ENCODE data around the gene EAPP. TPM values are rescaled to one million over a fixed set of nuclear protein-coding genes. Genes with fewer than 3 reads are reported as not detected.
"Not testable (repeated sequence)": the region's sequence is repeated elsewhere in the genome, so short reads cannot be mapped to it uniquely, and the experiment has no call there.

EAPP gene
- total and polyA plus RNA-seq, 2 donors (not counting 1 experiment from before 2014, with no cell fraction given) = 54.0 to 58.0 TPM

- Histone ChIP-seq H3K9me3 (ENCODE audit: control insufficient read depth, insufficient read depth, low read depth, low read length) (no peaks in the 10 kb centered on the region), H2AFZ (ENCODE audit: low read length) (no peak overlapping the region), H3K27ac (ENCODE audit: insufficient read depth, low read length) (no peak overlapping the region), H3K4me3 (replicated peaks in 1 of 4; ENCODE audit: control extremely low read depth in 1 of 4, insufficient read depth in 1 of 4, low read depth in 3 of 4, low read length in 4 of 4) (no peak overlapping the region), H3K9ac (ENCODE audit: insufficient read depth, low read length) (no peak overlapping the region), H3K4me2 (ENCODE audit: extremely low read depth, insufficient read depth, low read length) (no peak overlapping the region), H3K36me3 (ENCODE audit: control insufficient read depth, insufficient read depth, low read length) (peaks cover 6% of the 10 kb centered on the region), H3K27me3 (ENCODE audit: control insufficient read depth, insufficient read depth, low read length) (no peaks in the 10 kb centered on the region), H3K4me1 (ENCODE audit: control insufficient read depth, extremely low read depth, insufficient read depth, low read length) (no peaks in the 10 kb centered on the region), H4K20me1 (ENCODE audit: control insufficient read depth, extremely low read depth, insufficient read depth, low read length) (no peaks in the 10 kb centered on the region), H3K79me2 (ENCODE audit: control insufficient read depth, insufficient read depth, low read length) (no peaks in the 10 kb centered on the region)
- DNase-seq (ENCODE audit: low read depth in 2 of 2) = peak in 1 of 2 donors; percentile 10
- TF ChIP-seq EZH2 (IDR thresholded peaks at IDR 0.05; ENCODE audit: low read length, missing control alignments) (no peak), CTCF (conservative IDR thresholded peaks at IDR 0.05 in 1 of 2, IDR thresholded peaks at IDR 0.05 in 1 of 2; ENCODE audit: low read depth in 1 of 2, low read length in 2 of 2) (no peak)
Observed at GRCh38 chr14:34568803-34569202, 29.3 kb upstream of the EAPP start.

GRCh38 chr14:34562776-34563150, 23.3 kb upstream of the EAPP start:
- Histone ChIP-seq H3K27me3 (ENCODE audit: control insufficient read depth, insufficient read depth, low read length) (no peaks in the 10 kb centered on the region), H4K20me1 (ENCODE audit: control insufficient read depth, extremely low read depth, insufficient read depth, low read length) (no peaks in the 10 kb centered on the region), H3K9me3 (ENCODE audit: control insufficient read depth, insufficient read depth, low read depth, low read length) (no peaks in the 10 kb centered on the region), H3K4me1 (ENCODE audit: control insufficient read depth, extremely low read depth, insufficient read depth, low read length) (no peaks in the 10 kb centered on the region), H3K4me3 (replicated peaks in 1 of 4; ENCODE audit: control extremely low read depth in 1 of 4, insufficient read depth in 1 of 4, low read depth in 3 of 4, low read length in 4 of 4) (no peak overlapping the region), H2AFZ (ENCODE audit: low read length) (no peak overlapping the region), H3K79me2 (ENCODE audit: control insufficient read depth, insufficient read depth, low read length) (no peaks in the 10 kb centered on the region), H3K4me2 (ENCODE audit: extremely low read depth, insufficient read depth, low read length) (no peak overlapping the region), H3K36me3 (ENCODE audit: control insufficient read depth, insufficient read depth, low read length) (no peaks in the 10 kb centered on the region), H3K9ac (ENCODE audit: insufficient read depth, low read length) (no peak overlapping the region), H3K27ac (ENCODE audit: insufficient read depth, low read length) (no peak overlapping the region)
- no peak for DNase-seq (ENCODE audit: low read depth in 2 of 2)
- TF ChIP-seq EZH2 (IDR thresholded peaks at IDR 0.05; ENCODE audit: low read length, missing control alignments) = no peak
- TF ChIP-seq CTCF (conservative IDR thresholded peaks at IDR 0.05 in 1 of 2, IDR thresholded peaks at IDR 0.05 in 1 of 2; ENCODE audit: low read depth in 1 of 2, low read length in 2 of 2) = no peak

GRCh38 chr14:34562037-34562775, 22.7 kb upstream of the EAPP start:
- not testable (repeated sequence) for H3K4me2 ChIP-seq (ENCODE audit: extremely low read depth, insufficient read depth, low read length); H3K27me3 ChIP-seq (ENCODE audit: control insufficient read depth, insufficient read depth, low read length); H3K79me2 ChIP-seq (ENCODE audit: control insufficient read depth, insufficient read depth, low read length); DNase-seq (ENCODE audit: low read depth in 2 of 2); H3K9ac ChIP-seq (ENCODE audit: insufficient read depth, low read length); H2AFZ ChIP-seq (ENCODE audit: low read length); H3K9me3 ChIP-seq (ENCODE audit: control insufficient read depth, insufficient read depth, low read depth, low read length); H3K4me3 ChIP-seq (replicated peaks in 1 of 4; ENCODE audit: control extremely low read depth in 1 of 4, insufficient read depth in 1 of 4, low read depth in 3 of 4, low read length in 4 of 4); H4K20me1 ChIP-seq (ENCODE audit: control insufficient read depth, extremely low read depth, insufficient read depth, low read length); H3K27ac ChIP-seq (ENCODE audit: insufficient read depth, low read length); H3K36me3 ChIP-seq (ENCODE audit: control insufficient read depth, insufficient read depth, low read length); H3K4me1 ChIP-seq (ENCODE audit: control insufficient read depth, extremely low read depth, insufficient read depth, low read length)

GRCh38 chr14:34556498-34556829, 17.0 kb upstream of the EAPP start:
- H3K9ac ChIP-seq (ENCODE audit: insufficient read depth, low read length); H3K27me3 ChIP-seq (ENCODE audit: control insufficient read depth, insufficient read depth, low read length); DNase-seq (ENCODE audit: low read depth in 2 of 2); H2AFZ ChIP-seq (ENCODE audit: low read length); H3K4me2 ChIP-seq (ENCODE audit: extremely low read depth, insufficient read depth, low read length); H3K4me1 ChIP-seq (ENCODE audit: control insufficient read depth, extremely low read depth, insufficient read depth, low read length); H3K79me2 ChIP-seq (ENCODE audit: control insufficient read depth, insufficient read depth, low read length); H3K36me3 ChIP-seq (ENCODE audit: control insufficient read depth, insufficient read depth, low read length); H4K20me1 ChIP-seq (ENCODE audit: control insufficient read depth, extremely low read depth, insufficient read depth, low read length); H3K27ac ChIP-seq (ENCODE audit: insufficient read depth, low read length); H3K9me3 ChIP-seq (ENCODE audit: control insufficient read depth, insufficient read depth, low read depth, low read length); H3K4me3 ChIP-seq (replicated peaks in 1 of 4; ENCODE audit: control extremely low read depth in 1 of 4, insufficient read depth in 1 of 4, low read depth in 3 of 4, low read length in 4 of 4): not testable (repeated sequence)

- DNase-seq (ENCODE audit: low read depth in 2 of 2); H3K4me1 ChIP-seq (ENCODE audit: control insufficient read depth, extremely low read depth, insufficient read depth, low read length); H3K36me3 ChIP-seq (ENCODE audit: control insufficient read depth, insufficient read depth, low read length): not testable (repeated sequence)
Observed at GRCh38 chr14:34555583-34556497, 16.3 kb upstream of the EAPP start.

More at GRCh38 chr14:34555583-34556497, 16.3 kb upstream of the EAPP start:
- H3K9ac ChIP-seq (ENCODE audit: insufficient read depth, low read length); H3K9me3 ChIP-seq (ENCODE audit: control insufficient read depth, insufficient read depth, low read depth, low read length); H3K4me2 ChIP-seq (ENCODE audit: extremely low read depth, insufficient read depth, low read length); H3K4me3 ChIP-seq (replicated peaks in 1 of 4; ENCODE audit: control extremely low read depth in 1 of 4, insufficient read depth in 1 of 4, low read depth in 3 of 4, low read length in 4 of 4); H3K27me3 ChIP-seq (ENCODE audit: control insufficient read depth, insufficient read depth, low read length); H2AFZ ChIP-seq (ENCODE audit: low read length); H4K20me1 ChIP-seq (ENCODE audit: control insufficient read depth, extremely low read depth, insufficient read depth, low read length); H3K27ac ChIP-seq (ENCODE audit: insufficient read depth, low read length); H3K79me2 ChIP-seq (ENCODE audit: control insufficient read depth, insufficient read depth, low read length): not testable (repeated sequence)

Data from fibroblast of lung (primary cell).